ENCODE data around the gene SCN10A.

- TF ChIP-seq CTCF (IDR thresholded peaks at IDR 0.05) (no peak), POLR2A (IDR thresholded peaks at IDR 0.05) (no peak)
Measured at GRCh38 chr3:38758557-38758956, 57.5 kb downstream of the SCN10A start.

Data from esophagus squamous epithelium (tissue), 4 donors.